Measurements from ENCODE around the gene ELF5.

ELF5 gene

GRCh38 chr11:34513682-34514449 lies at the start of gene ELF5:
TSS of gene ELF5 (minus strand) at chr11:34513794. CDS start at chr11:34505749, 8,045 bp downstream.
- no peak for DNase-seq

- DNase-seq = no peak
Measured at GRCh38 chr11:34562976-34563375, 49.4 kb upstream of the ELF5 start.

- DNase-seq = no peak
Measured at GRCh38 chr11:34560511-34560910, 46.9 kb upstream of the ELF5 start.

GRCh38 chr11:34558673-34559072 lies 45.1 kb upstream of the ELF5 start:
- DNase-seq = no peak

- no peak for DNase-seq
Measured at GRCh38 chr11:34558211-34558610, 44.6 kb upstream of the ELF5 start.

- DNase-seq = no peak
Measured at GRCh38 chr11:34552270-34552669, 38.7 kb upstream of the ELF5 start.

- no peak for DNase-seq
Measured at GRCh38 chr11:34549271-34549670, 35.7 kb upstream of the ELF5 start.

- DNase-seq = no peak
Measured at GRCh38 chr11:34548278-34548677, 34.7 kb upstream of the ELF5 start.

GRCh38 chr11:34546511-34547209 lies 33.1 kb upstream of the ELF5 start:
- DNase-seq = no peak

GRCh38 chr11:34542089-34542488 lies 28.5 kb upstream of the ELF5 start:
- DNase-seq = no peak

GRCh38 chr11:34540870-34541269 lies 27.3 kb upstream of the ELF5 start:
- no peak for DNase-seq

GRCh38 chr11:34537636-34538035 lies 24.0 kb upstream of the ELF5 start:
- DNase-seq = no peak

GRCh38 chr11:34536056-34536455 lies 22.5 kb upstream of the ELF5 start:
- no peak for DNase-seq

- DNase-seq = no peak
Measured at GRCh38 chr11:34534826-34535225, 21.2 kb upstream of the ELF5 start.

- no peak for DNase-seq
Measured at GRCh38 chr11:34531663-34532062, 18.1 kb upstream of the ELF5 start.

- no peak for DNase-seq
Measured at GRCh38 chr11:34530545-34531234, 17.1 kb upstream of the ELF5 start.

GRCh38 chr11:34529643-34530042 lies 16.0 kb upstream of the ELF5 start:
- no peak for DNase-seq

GRCh38 chr11:34528072-34528471 lies 14.5 kb upstream of the ELF5 start:
- DNase-seq = no peak

GRCh38 chr11:34525888-34526657 lies 12.5 kb upstream of the ELF5 start:
- no peak for DNase-seq

- no peak for DNase-seq
Measured at GRCh38 chr11:34525098-34525497, 11.5 kb upstream of the ELF5 start.

GRCh38 chr11:34524696-34525095 lies 11.1 kb upstream of the ELF5 start:
- DNase-seq = no peak

- DNase-seq = no peak
Measured at GRCh38 chr11:34523053-34523452, 9.5 kb upstream of the ELF5 start.

- DNase-seq = no peak
Measured at GRCh38 chr11:34522188-34522587, 8.6 kb upstream of the ELF5 start.

Data from stimulated activated naive CD4-positive, alpha-beta T cell (primary cell).